Right lobe of liver (tissue), 6 donors: ENCODE measurements around the gene TEX38. TPM values are rescaled to one million over a fixed set of nuclear protein-coding genes. Genes with fewer than 3 reads are reported as not detected.

Experiments
- ATAC-seq, 4 donors: fragments of 200-7000 bp; cut with Tn5 transposase; one replicate each; pipeline ENCODE4 v1.9.1; 2020; ENCODE audit warnings: mild to moderate bottlenecking in 4 of 4, moderate library complexity in 4 of 4
- DNase-seq, 3 donors: peaks; one replicate each; pipeline ENCODE4 v3.0.0-alpha.2; 2020
- H3K27ac ChIP-seq, 3 donors: fragments of 200-600 bp; one replicate each; pipeline ENCODE4 v1.8.0; 2022
- H3K27me3 ChIP-seq, 2 donors: fragments of 200-600 bp; one replicate each; pipeline ENCODE4 v1.8.0; 2022
- H3K36me3 ChIP-seq, 4 donors: fragments of 200-600 bp; sonication (generic) in 1 of 4; one replicate each; pipeline versions ENCODE4 v1.5.1 to v1.8.0; 2017 to 2022; ENCODE audit warnings: control low read depth in 1 of 4
- H3K4me1 ChIP-seq, 4 donors: fragments of 200-600 bp; sonication (generic) in 1 of 4; one replicate each; pipeline versions ENCODE4 v1.5.1 to v1.8.0; 2017 to 2022; ENCODE audit warnings: control low read depth in 1 of 4
- H3K4me3 ChIP-seq, 3 donors: fragments of 200-600 bp; one replicate each; pipeline ENCODE4 v1.8.0; 2022
- H3K9me3 ChIP-seq, 4 donors: fragments of 200-600 bp; sonication (generic) in 1 of 4; one replicate each; pipeline versions ENCODE4 v1.5.1 to v1.8.0; 2017 to 2022; ENCODE audit warnings: control low read depth in 1 of 4
- CTCF ChIP-seq, 4 donors: fragments of 200-600 bp in 3 of 4; fragments of 450-650 bp in 1 of 4; IDR thresholded peaks; one replicate each; pipeline versions ENCODE4 v1.5.1 to v1.8.0; 2016 to 2022; ENCODE audit warnings: antibody characterized with exemption in 4 of 4, mild to moderate bottlenecking in 2 of 4
- POLR2A ChIP-seq: fragments of 450-650 bp; IDR thresholded peaks from one replicate; pipeline ENCODE4 v1.6.1; 2017; ENCODE audit warnings: antibody characterized with exemption, mild to moderate bottlenecking
- WGBS: methylation state at CpG from one replicate; pipeline ENCODE4 v1.1.6; 2018; ENCODE audit warnings: low coverage, low lambda C conversion rate; ENCODE audit not compliant: insufficient coverage; ENCODE audit errors: missing lambda C conversion rate; 5-methylcytosine and 5-hydroxymethylcytosine counted together
- intact Hi-C, 2 donors: fragments of 100-400 bp; cut with DNase I; formaldehyde crosslinking; loops; one replicate each; pipeline versions ENCODE4 v1.11.2 to v1.14.1; 2022
- total RNA-seq, 6 experiments: library from RNA; depleted of rRNA in 2 of 6; stranded (reverse); fragments of >200 nt in 2 of 6; fragmentation: NEBNext Ultra II Directional in 3 of 6; extraction: Animal tissue kit (Norgen Biotek cat#: 25700) in 3 of 6; gene quantifications; one replicate each; pipeline versions ENCODE4 v1.1.0 to v1.2.4, GENCODE V29; 2016 to 2023
- donor health status: DM: no; HTN: yes; CAD: no.
- donor health status: DM: no; HTN: no; CAD: no.
- donor health status: DM: no; HTN: no; CAD: no.
- donor health status: DM: no; HTN: yes; CAD: no.
- donor health status: DM: no; HTN: yes; CAD: no.

Gene TEX38
- total RNA-seq, 6 experiments from 2014 or later = not detected

GRCh38 chr1:46679789-46680573, 8.3 kb downstream of the TEX38 start:
- H3K9me3 ChIP-seq = no peaks in the 10 kb centered on the region
- H3K27me3 ChIP-seq = no peaks in the 10 kb centered on the region
- intact Hi-C loops = no loop called here
- H3K36me3 ChIP-seq = peaks cover 0 to 48% (median 30%) of the 10 kb centered on the region in 4 donors
- H3K27ac ChIP-seq = no peak overlapping the region
- H3K4me1 ChIP-seq = peaks cover 0 to 19% (median 0%) of the 10 kb centered on the region in 4 donors
- H3K4me3 ChIP-seq = no peak overlapping the region
- DNase-seq (no peak), ATAC-seq (no peak)
- TF ChIP-seq POLR2A = no peak
- no peak for TF ChIP-seq CTCF (IDR thresholded peaks at IDR 0.05)
- WGBS = 94% methylated on average over 5 of the region's 6 CpGs

GRCh38 chr1:46681333-46682034, 9.8 kb downstream of the TEX38 start:
- DNase-seq (no peak), ATAC-seq (peak in 3 of 4 donors; percentile 55 to 86 (median 66))
- no peak overlapping the region for H3K4me3 ChIP-seq
- peaks cover 0 to 10% (median 0%) of the 10 kb centered on the region in 4 donors for H3K4me1 ChIP-seq
- H3K27me3 ChIP-seq = no peaks in the 10 kb centered on the region
- H3K36me3 ChIP-seq = peaks cover 0 to 59% (median 33%) of the 10 kb centered on the region in 4 donors
- intact Hi-C loops = no loop called here
- TF ChIP-seq POLR2A (no peak), CTCF (IDR thresholded peaks at IDR 0.05) (no peak)
- H3K27ac ChIP-seq = peak overlapping the region in 1 of 3 donors; percentile 1
- H3K9me3 ChIP-seq = no peaks in the 10 kb centered on the region
- 100% methylated on average over 1 of the region's 1 CpG for WGBS

GRCh38 chr1:46682064-46682463, 10.4 kb downstream of the TEX38 start:
- Histone ChIP-seq H3K36me3 (peaks cover 0 to 53% (median 33%) of the 10 kb centered on the region in 4 donors), H3K4me1 (peaks cover 0 to 14% (median 0%) of the 10 kb centered on the region in 4 donors), H3K27me3 (no peaks in the 10 kb centered on the region), H3K9me3 (no peaks in the 10 kb centered on the region), H3K4me3 (no peak overlapping the region), H3K27ac (peak overlapping the region in 1 of 3 donors; percentile 1)
- WGBS = 67% methylated on average over 1 of the region's 1 CpG
- ATAC-seq (no peak), DNase-seq (no peak)
- intact Hi-C loops = no loop called here
- TF ChIP-seq CTCF (IDR thresholded peaks at IDR 0.05) = no peak
- no peak for TF ChIP-seq POLR2A

GRCh38 chr1:46684670-46685069, 13.0 kb downstream of the TEX38 start:
- TF ChIP-seq CTCF (IDR thresholded peaks at IDR 0.05) = no peak
- peaks cover 0 to 20% (median 3%) of the 10 kb centered on the region in 4 donors for H3K4me1 ChIP-seq
- ATAC-seq (no peak), DNase-seq (no peak)
- peaks cover 4 to 57% (median 31%) of the 10 kb centered on the region in 4 donors for H3K36me3 ChIP-seq
- H3K27ac ChIP-seq = no peak overlapping the region
- H3K4me3 ChIP-seq = no peak overlapping the region
- H3K9me3 ChIP-seq = no peaks in the 10 kb centered on the region
- intact Hi-C loops = no loop called here
- H3K27me3 ChIP-seq = no peaks in the 10 kb centered on the region
- WGBS = 100% methylated on average over 2 of the region's 2 CpGs
